Tibial nerve (tissue), 4 donors: ENCODE data around the gene EBP.

Experiments
- CTCF ChIP-seq, 5 experiments: fragments of 200-600 bp in 3 of 5; fragments of 450-650 bp in 2 of 5; sonication (generic) in 3 of 5; IDR thresholded peaks; one replicate each; pipeline ENCODE4 v1.5.1; 2016 to 2019; ENCODE audit warnings: antibody characterized with exemption in 5 of 5, mild to moderate bottlenecking in 3 of 5, moderate library complexity in 2 of 5
- EP300 ChIP-seq, 2 donors: sonication (generic); formaldehyde crosslinking; IDR thresholded peaks; one replicate each; pipeline ENCODE4 v1.6.1; 2017; ENCODE audit warnings: antibody characterized with exemption in 2 of 2, mild to moderate bottlenecking in 1 of 2

GRCh38 chrX:48511560-48511959 is 10.0 kb upstream of the EBP start:
- TF ChIP-seq CTCF (IDR thresholded peaks at IDR 0.05) (peak in 1 of 5 experiments; percentile 5), EP300 (IDR thresholded peaks at IDR 0.05) (no peak)
